Transverse colon (tissue), 4 donors: ENCODE results near the gene ZNF439. TPM values are rescaled to one million over a fixed set of nuclear protein-coding genes. Genes with fewer than 3 reads are reported as not detected.
"Not testable (repeated sequence)": the region's sequence is repeated elsewhere in the genome, so short reads cannot be mapped to it uniquely, and the experiment has no call there.

Source experiments
- DNase-seq: peaks from one replicate; pipeline ENCODE4 v3.0.0-alpha.2; 2019
- H3K27ac ChIP-seq, 4 donors: fragments of 200-600 bp; sonication (generic); 2 replicates each; pipeline ENCODE4 v1.5.1; 2016 to 2018; ENCODE audit warnings: inconsistent platforms in 4 of 4
- H3K27me3 ChIP-seq: fragments of 200-600 bp; sonication (generic); 2 replicates; pipeline ENCODE4 v1.5.1; 2017; ENCODE audit warnings: inconsistent platforms
- H3K36me3 ChIP-seq, 4 donors: fragments of 200-600 bp; sonication (generic); 2 replicates each; pipeline ENCODE4 v1.5.1; 2017 to 2019; ENCODE audit warnings: inconsistent platforms in 4 of 4
- H3K4me1 ChIP-seq, 4 donors: fragments of 200-600 bp; sonication (generic); 2 replicates each; pipeline ENCODE4 v1.5.1; 2017 to 2020; ENCODE audit warnings: inconsistent platforms in 4 of 4
- H3K4me3 ChIP-seq, 4 donors: fragments of 200-600 bp; sonication (generic); 1 replicate in 1 of 4; 2 replicates in 3 of 4; pipeline versions ENCODE4 v1.5.1 to v1.6.1; 2017 to 2019; ENCODE audit warnings: inconsistent platforms in 4 of 4
- H3K9me3 ChIP-seq, 2 donors: fragments of 200-600 bp; sonication (generic); 2 replicates each; pipeline ENCODE4 v1.5.1; 2017 to 2019; ENCODE audit warnings: inconsistent platforms in 2 of 2
- EP300 ChIP-seq: sonication (generic); formaldehyde crosslinking; IDR thresholded peaks from one replicate; pipeline ENCODE4 v1.6.1; 2017; ENCODE audit warnings: antibody characterized with exemption, low read depth
- POLR2A ChIP-seq: fragments of 450-650 bp; IDR thresholded peaks from one replicate; pipeline ENCODE4 v1.6.1; 2016; ENCODE audit warnings: antibody characterized with exemption, mild to moderate bottlenecking, moderate library complexity
- POLR2AphosphoS5 ChIP-seq, 3 donors: sonication (generic); formaldehyde crosslinking; IDR thresholded peaks; one replicate each; pipeline ENCODE4 v1.6.1; 2016; ENCODE audit warnings: antibody characterized with exemption in 3 of 3
- WGBS, 2 donors: methylation state at CpG; one replicate each; pipeline ENCODE4 v1.1.5; 2018; ENCODE audit warnings: low coverage in 1 of 2; 5-methylcytosine and 5-hydroxymethylcytosine counted together
- in situ Hi-C, 4 donors: fragments of 200-750 bp; cut with MboI; loops; one replicate each; pipeline versions ENCODE4 v1.15.0 to v1.15.1; 2017; ENCODE audit warnings: low sequenced_read_pairs in 3 of 4, low pct_ligation_motif_present in 1 of 4, low pct_unique_long_range_greater_than_20kb in 1 of 4
- intact Hi-C: fragments of 100-400 bp; cut with DNase I; formaldehyde crosslinking; loops from one replicate; pipeline ENCODE4 v1.15.1; 2023; ENCODE audit warnings: low total_unique reads
- total RNA-seq, 4 donors: library from RNA; depleted of rRNA; stranded (reverse); fragments of >200 nt; gene quantifications; one replicate each; pipeline ENCODE4 v1.1.0, GENCODE V29; 2016
- TF ChIP-seq, protein P1 (sequence below), 5 experiments: fragments of 200-600 bp in 3 of 5; fragments of 450-650 bp in 2 of 5; sonication (generic) in 3 of 5; IDR thresholded peaks; 1 replicate in 2 of 5; 2 replicates in 3 of 5; pipeline ENCODE4 v1.5.1; 2016 to 2017; ENCODE audit warnings: antibody characterized with exemption in 5 of 5, inconsistent platforms in 3 of 5, mild to moderate bottlenecking in 2 of 5, moderate library complexity in 1 of 5

Gene ZNF439
- total RNA-seq, 4 donors from 2014 or later, result 14.6 to 20.3 (median 16.0) TPM

DNA sequence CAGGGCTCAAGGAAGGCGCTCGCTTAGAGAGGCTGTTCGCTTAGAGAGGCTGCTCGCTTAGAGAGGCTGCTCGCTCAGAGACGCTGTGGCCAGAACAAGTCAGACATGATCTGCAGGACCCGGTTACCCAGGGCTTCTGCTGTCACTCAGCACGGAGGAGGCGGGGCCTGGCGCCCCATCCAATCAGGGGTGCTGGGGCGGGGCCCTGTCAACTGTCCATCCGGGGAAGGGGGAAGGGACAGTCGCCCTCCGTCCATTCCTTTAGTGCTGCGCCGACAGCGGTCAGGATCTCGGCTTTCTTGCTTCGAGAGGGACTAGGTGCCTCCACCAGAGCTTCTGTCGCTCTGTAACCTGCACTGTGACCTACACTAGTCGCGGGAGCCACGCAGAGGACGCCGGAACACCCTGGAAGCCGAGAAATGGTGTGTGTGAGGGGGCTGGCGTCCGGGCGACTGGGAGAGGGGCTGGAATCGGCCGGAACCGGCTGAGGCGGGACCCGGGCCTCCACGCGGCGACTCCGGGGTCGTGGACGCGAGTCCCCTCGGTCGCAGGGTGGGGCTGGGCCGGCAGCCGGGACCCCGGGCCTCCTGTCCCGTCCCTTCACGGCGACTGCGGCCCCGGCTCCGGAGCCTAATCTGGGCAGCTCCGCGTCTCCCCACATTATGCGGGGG, 34.4 kb upstream of the ZNF439 start, which contains the start of gene ZNF440:
TSS of gene ZNF440 (plus strand) at position 245 of the 671 bp plus-strand sequence. CDS start at position 420, 175 bp downstream.
- peak within 1 kb of the TSS; percentile 94 to 98 (median 96) for H3K27ac ChIP-seq
- 0% methylated on average over 40 of the region's 55 CpGs; no CpG with 5 or more reads in 1 of the 2 donors for WGBS, 2 donors
- peaks cover 0 to 18% (median 17%) of the 10 kb centered on the region in 4 donors for H3K4me1 ChIP-seq
- peaks cover 0 to 16% (median 2%) of the 10 kb centered on the region in 4 donors for H3K36me3 ChIP-seq
- intact Hi-C loops, result no loop called here
- no peaks in the 10 kb centered on the region for H3K27me3 ChIP-seq
- TF ChIP-seq POLR2A, result peak; percentile 97
- TF ChIP-seq EP300, result no peak
- peak; percentile 97 to 98 (median 98) for TF ChIP-seq POLR2AphosphoS5 (IDR thresholded peaks at IDR 0.05)
- TF ChIP-seq, protein P1, sequence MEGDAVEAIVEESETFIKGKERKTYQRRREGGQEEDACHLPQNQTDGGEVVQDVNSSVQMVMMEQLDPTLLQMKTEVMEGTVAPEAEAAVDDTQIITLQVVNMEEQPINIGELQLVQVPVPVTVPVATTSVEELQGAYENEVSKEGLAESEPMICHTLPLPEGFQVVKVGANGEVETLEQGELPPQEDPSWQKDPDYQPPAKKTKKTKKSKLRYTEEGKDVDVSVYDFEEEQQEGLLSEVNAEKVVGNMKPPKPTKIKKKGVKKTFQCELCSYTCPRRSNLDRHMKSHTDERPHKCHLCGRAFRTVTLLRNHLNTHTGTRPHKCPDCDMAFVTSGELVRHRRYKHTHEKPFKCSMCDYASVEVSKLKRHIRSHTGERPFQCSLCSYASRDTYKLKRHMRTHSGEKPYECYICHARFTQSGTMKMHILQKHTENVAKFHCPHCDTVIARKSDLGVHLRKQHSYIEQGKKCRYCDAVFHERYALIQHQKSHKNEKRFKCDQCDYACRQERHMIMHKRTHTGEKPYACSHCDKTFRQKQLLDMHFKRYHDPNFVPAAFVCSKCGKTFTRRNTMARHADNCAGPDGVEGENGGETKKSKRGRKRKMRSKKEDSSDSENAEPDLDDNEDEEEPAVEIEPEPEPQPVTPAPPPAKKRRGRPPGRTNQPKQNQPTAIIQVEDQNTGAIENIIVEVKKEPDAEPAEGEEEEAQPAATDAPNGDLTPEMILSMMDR (IDR thresholded peaks at IDR 0.05), result no peak
- in situ Hi-C loops, result no loop called here
- peak; percentile 98 for DNase-seq
- H3K4me3 ChIP-seq, result peak within 1 kb of the TSS; percentile 83 to 97 (median 84)
- peaks cover 0 to 3% of the 10 kb centered on the region in 2 donors for H3K9me3 ChIP-seq

- peak overlapping the region; percentile 83 to 97 (median 84) for H3K4me3 ChIP-seq
- peak; percentile 24 for DNase-seq
- H3K27me3 ChIP-seq, result no peaks in the 10 kb centered on the region
- TF ChIP-seq, protein P1 (IDR thresholded peaks at IDR 0.05), result no peak
- TF ChIP-seq POLR2A (no peak), EP300 (no peak), POLR2AphosphoS5 (IDR thresholded peaks at IDR 0.05) (no peak)
- H3K27ac ChIP-seq, result peak overlapping the region; percentile 94 to 98 (median 96)
- H3K9me3 ChIP-seq, result peaks cover 0 to 3% of the 10 kb centered on the region in 2 donors
- intact Hi-C loops (no loop called here), in situ Hi-C loops (no loop called here)
- 0 to 9% methylated on average over 2 to 13 of the region's 13 CpGs for WGBS, 2 donors
- peaks cover 0 to 21% (median 4%) of the 10 kb centered on the region in 4 donors for H3K36me3 ChIP-seq
- peaks cover 0 to 18% (median 17%) of the 10 kb centered on the region in 4 donors for H3K4me1 ChIP-seq
These were observed 33.9 kb upstream of the ZNF439 start for GRCh38 chr19:11814700-11815035.

GRCh38 chr19:11821474-11822109, 26.9 kb upstream of the ZNF439 start:
- 89 to 100% methylated on average over 2 to 5 of the region's 5 CpGs for WGBS, 2 donors
- Histone ChIP-seq H3K9me3 (peaks cover 6 to 15% of the 10 kb centered on the region in 2 donors), H3K27ac (no peak overlapping the region), H3K4me3 (no peak overlapping the region), H3K27me3 (no peaks in the 10 kb centered on the region), H3K36me3 (peaks cover 0 to 55% (median 17%) of the 10 kb centered on the region in 4 donors), H3K4me1 (no peaks in the 10 kb centered on the region)
- no peak for DNase-seq
- in situ Hi-C loops, result no loop called here
- no peak for TF ChIP-seq EP300
- TF ChIP-seq POLR2A, result no peak
- no peak for TF ChIP-seq POLR2AphosphoS5 (IDR thresholded peaks at IDR 0.05)
- TF ChIP-seq, protein P1 (IDR thresholded peaks at IDR 0.05), result no peak
- intact Hi-C loops, result no loop called here

- H3K27me3 ChIP-seq, DNase-seq, in situ Hi-C loops, H3K4me1 ChIP-seq, H3K27ac ChIP-seq, H3K4me3 ChIP-seq, intact Hi-C loops: not testable (repeated sequence)
- H3K36me3 ChIP-seq, result peaks cover 5 to 82% (median 39%) of the 10 kb centered on the region in 4 donors
- H3K9me3 ChIP-seq, result peaks cover 48 to 81% of the 10 kb centered on the region in 2 donors
- 85 to 93% methylated on average over 2 to 7 of the region's 7 CpGs for WGBS, 2 donors
These were observed 19.3 kb upstream of the ZNF439 start for GRCh38 chr19:11828957-11829876.
